ENCODE measurements around the gene SLIT1.

SLIT1 gene

DNA sequence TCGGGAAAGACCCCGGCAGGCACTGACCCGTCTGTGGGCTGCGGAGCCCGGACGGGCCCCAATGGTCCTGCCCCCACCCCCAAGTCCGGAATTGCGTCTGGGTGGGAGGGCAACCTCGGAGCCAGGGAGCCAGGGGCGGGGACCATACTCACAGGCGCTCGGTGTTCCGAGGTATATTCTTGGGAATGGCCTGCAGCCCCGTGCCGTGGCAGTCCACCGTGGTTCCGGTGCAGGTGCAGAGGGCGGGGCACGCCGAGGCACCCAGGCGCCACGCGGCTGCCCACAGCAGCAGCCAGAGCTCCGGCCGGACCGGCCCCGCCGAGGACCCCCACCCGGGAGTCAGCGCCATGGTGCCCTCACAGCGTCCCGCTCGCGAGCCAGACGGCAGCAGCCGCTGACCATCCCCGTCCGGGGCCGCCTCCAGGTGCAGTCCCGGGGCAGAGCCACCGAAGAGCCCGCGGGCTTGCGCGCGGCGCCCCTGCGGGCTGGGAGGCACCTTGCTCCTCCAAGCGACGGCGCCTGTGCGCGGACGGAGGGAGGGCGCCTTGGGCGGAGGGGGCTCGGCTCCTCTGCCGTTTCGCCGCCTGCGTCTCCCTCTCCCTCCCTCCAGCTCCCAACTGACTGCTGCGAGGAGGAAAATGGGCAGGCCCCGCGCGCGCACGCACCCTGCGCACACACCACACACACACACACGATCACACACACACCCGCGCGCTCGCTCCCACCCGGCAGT is at the start of gene SLIT1:
TSS of gene SLIT1 (minus strand) at position 634 of the 733 bp plus-strand sequence. CDS start at position 349, 285 bp downstream.
- DNase-seq, result no peak

DNA sequence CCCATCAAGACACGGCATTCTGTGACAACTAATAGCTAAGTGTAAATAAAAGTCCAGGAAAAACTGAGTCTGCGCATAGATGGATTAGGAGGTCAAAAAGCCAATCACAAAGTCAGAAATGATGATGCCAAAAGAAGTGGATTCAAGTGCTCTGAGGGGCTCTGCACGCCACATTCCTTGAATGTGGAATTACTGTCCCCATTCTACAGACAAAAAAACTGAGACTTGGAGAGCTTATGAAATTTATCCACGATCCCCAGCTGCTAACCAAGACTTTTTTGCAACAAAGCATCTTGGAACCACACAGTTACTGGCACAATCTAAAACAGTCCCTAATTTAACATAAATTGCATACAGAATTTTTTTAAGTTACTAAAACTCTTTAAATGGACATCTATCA is 49.6 kb upstream of the SLIT1 start:
- no peak for DNase-seq

DNA sequence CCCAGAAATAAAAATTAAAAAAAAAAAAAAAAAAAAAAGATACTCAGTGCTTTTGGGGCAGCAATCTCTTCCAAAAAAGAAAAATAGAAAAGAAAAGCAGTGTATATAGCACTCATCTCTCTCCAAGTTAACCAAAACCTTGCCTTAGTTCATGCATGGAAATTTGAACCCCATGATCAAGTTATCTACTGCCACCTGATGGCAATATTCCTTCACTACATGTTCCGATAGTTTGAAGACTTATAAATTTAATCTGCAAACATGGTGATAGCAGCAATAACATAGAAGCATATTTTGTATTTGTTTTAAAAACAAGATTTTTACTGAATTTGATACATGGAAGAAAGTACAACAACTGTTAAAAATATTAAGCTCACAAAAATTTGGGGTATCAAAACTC is 48.6 kb upstream of the SLIT1 start:
- peak; percentile 79 for DNase-seq

DNA sequence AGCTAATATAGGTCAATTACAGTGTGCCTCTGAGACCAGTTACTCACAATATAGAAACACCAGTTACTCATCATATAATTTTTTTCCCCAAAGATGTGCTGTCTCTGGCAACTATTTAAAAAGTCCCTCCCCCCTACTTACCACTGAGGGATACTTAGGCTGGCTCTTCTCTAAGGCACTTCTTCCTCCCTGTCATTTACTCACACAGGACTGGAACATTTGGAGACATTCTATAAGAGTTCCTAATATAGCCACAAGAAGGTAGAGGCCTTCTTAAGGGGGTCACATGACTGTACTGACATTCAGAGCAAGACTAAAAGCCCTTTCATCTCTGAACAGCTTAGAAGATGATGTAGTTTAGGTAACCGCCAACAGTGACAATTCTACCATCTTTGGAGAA is 44.4 kb upstream of the SLIT1 start:
- DNase-seq, result no peak

DNA sequence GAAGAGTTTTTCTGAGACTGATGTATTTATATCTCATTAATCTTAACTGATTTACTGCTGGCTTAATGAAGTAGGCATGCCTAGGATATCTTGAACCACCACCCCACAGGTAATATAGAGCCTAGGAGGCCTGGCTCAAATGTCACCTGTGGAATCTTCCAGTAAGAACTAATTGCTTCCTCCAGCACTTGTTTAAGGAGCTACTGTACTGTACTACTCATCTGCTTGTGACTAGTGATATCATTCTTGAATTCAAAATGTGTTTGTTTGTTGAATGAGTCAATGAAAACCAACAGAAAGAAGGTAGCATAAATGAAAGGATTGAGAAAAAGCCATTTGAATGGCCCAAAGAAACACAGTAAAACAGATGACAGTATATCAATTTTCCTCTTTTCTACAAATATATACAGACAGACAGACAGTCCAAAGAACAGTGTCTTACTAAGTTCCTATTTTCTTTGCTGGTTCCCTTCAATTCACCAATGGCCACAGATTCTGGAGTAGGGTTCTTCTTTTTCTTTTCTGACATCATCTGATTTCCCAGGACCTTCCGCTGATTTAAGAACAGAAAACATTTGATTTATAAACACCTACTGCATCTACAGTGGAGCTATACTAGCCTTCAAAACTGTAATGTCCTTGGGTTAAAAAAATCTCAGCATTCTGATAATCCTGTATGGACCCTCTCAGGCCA is 43.7 kb upstream of the SLIT1 start:
- DNase-seq, result no peak

DNA sequence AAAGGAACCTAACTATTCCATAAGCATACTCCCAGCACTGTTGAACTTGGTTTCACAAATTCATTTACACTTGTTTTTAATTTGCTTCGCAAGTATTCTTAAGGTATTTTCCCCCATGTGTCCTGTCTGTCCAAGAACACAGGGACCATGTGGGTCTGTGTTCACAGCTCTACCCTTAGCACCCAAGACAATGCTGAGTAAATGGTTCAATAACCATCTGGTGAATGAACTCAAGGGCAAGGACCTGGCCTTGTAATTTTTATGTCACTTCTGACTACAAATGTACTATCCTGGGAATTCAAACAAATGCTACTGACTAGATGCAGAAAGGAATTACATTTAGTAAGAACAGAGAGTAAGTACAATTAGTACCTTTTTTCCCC is 43.0 kb upstream of the SLIT1 start:
- no peak for DNase-seq

DNA sequence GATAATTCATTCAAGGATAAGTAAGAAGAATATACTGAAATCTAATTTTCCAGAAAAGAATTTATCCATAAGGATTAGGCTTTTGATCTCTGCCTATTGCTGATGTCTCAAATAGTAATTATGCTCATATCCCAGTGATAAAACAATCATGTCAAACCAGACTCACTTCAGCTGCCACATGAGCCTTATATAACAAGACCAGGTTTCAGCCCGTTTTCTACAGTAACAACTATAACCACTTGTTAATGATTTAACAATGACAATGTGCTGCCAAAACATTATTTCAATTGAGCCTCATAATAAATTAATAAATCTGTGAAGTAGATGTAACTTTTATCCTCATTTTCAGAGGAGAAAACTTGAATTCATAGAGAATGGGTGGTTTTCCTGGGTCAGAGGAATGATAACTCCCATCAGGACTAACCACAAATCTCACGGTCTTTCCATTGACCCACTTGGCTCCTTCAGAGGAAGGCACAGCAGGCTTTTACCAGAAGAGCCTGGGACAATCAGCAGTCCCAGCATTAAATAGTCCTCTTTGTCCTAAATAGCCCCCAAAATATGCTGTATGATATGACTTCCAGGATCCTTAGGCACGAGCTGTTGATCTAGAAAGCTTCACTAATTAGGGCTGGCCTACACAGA is 42.5 kb upstream of the SLIT1 start:
- DNase-seq, result no peak

DNA sequence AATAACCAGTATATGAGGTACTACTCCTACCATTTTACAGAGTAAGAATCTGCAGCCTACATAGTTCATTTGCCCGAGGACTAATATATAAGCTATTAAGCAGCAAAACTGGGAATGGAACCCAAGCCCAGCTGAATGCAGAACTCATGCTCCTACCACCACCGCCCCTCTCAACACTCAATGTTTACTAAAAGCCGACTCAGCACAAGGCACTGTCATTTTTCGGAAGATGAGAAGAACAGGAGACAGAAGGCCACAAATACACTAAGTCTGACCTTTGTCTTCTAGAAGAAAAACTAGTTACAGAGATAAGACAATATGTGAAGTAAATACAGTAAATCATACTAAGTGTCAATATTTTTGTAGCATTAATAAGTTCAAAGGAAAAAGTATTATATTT is 40.6 kb upstream of the SLIT1 start:
- DNase-seq, result no peak

DNA sequence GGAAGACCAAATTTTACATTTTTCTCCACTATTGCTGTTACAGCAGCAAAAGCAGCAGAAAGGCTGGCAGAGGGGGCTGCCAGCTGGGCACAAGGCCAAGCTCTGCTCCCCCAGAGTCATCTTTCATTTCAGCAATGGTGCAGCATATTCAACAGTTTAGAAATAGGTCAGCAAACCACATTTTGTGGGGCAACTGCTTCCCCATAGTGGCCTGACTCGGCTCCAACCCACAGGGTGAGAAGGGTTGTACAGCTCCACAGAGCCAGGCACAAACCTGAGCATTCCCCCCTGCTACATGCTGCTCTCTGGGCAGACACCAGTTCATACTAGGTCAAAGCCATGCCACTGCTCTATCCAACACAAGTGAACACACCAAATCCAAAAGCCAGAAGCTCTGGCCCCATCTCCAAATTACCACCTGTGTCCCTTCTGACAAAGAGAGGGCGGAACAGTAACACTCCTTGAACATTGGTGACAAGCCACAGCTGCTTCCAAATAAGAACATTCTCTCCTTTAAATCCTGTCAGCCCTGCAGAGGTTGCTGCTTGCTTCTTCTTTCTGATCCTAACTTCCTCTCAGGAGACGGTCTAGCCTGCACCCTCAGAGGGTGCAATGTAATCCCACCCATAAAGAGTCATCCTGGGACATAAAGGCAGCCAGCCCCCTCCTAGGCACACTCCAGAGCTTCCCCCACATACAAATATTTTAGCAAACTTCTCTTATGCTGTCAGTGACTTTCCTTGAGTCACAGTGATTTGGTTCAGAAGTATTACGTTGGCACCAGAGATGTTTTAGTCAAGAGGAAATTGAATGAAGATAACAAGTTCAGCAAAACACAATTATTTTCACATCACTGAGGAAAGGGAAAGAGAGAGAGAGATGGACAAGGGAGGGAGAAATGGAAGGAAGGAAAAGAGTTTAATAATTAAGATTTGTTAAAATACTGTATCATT is 39.0 kb upstream of the SLIT1 start:
- peak; percentile 54 for DNase-seq

DNA sequence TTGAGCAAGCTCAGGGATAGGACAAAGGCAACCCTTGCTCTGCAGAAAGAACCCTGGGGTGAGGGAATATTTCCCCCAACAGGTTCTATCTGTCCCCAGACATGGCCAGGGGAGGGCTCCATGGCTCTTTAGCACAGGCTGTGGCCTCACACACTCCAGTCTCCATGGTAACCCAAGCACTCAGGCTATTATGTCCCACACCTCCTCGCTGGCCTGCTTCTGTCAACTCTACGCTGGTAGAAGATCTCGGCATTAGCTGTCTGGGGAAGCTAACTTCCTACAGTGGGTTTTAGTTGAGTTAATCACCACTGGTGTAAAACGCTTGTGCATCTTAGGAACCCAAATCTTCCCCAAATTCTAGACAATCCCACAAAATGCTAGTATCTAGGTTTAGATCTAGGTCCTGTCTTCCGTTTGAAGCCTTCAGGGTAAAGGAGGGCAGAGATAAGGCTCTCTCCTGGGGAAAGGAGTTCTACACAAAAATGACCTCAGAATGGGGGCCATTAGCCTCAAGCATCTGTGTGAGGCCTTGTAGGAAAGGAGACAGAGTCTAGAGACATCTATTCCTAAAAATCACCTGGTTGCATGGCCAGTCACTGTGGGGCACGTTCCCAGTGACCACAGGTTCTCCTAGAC is 36.7 kb upstream of the SLIT1 start:
- peak; percentile 42 for DNase-seq

DNA sequence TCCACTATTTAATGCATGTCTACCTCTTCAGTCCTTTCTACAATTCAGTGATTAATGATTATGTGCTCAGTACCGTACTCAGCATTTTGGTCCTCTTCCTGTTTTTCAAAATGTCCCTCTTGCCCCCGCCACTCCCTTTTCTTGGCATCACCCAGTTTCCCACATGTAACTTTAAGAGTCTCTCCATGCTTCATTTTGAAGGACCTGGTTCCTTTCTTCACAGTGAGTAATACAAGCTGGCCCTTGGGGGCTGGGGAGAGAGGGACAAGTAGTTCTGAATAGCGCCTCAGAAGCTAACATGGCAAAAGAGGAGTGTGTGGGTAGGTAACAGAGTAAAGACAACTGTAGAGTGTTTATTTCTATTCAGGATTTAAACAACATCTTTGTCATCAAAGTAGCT is 34.6 kb upstream of the SLIT1 start:
- DNase-seq, result no peak

DNA sequence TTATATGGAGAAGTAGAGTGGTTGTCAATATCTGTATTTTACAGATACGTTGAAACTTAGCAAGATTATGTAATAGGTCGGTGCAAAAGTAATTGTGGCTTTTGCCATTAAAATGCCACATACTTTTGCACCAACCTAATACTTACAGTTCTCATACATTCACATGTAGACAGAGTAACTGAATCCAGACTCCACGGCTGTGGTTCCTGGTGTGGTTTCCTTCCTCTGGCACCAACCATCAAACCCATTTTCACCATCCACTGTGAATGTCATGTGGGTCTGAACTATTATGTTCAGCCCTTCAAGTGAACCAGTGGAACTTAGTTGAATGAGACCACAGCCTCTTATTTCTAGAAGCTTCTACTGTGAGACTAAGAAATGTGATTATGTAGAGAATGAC is 31.5 kb upstream of the SLIT1 start:
- DNase-seq, result peak; percentile 50

DNA sequence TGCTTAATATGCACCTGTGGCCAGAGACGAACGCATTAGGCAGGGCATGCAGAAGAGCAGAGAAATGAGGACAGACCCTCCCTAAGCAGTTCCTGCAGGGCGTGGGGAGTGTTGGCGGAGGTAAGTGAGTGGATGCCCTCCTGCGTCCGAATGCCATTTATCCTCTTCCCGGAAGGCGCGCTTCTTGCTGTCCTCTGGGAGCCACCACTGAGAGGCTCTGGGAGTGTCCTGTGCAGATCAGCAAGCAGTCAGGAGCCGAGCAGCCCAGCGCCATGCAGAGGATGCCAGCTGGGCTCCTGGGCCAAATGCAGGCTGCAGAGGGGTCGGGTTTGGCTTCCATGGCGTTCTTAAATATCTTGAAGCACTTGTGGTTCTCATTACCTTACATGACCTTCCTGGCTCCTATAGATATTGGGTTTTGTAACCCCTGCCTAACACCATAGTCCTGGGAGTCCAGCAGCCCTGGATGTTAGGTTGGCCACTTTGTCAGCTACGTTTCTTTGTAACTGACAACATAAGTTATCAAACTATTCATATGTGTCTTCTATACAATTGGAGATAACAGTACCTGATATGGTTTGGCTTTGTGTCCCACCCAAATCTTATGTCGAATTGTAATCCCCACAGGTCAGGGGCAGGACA is 30.0 kb upstream of the SLIT1 start:
- DNase-seq, result peak; percentile 50

DNA sequence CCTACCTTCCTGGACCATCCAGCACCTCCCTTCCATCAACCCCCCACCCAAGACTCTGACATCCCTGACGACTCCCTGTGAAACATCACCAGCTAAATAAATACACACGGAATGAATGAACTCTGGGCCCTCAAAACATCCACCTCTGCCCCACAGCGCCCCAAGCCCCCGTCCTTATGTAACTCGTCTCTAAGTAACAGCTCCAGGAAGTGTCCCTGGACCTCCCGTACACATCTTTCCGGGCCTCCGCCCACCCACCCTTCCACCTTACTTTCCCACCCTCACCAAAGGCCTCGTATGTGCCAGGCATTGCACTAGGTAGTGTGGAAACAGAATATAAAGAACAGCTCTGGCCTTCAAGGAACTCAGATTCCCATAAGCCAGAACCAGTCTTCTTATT is 27.7 kb upstream of the SLIT1 start:
- DNase-seq, result no peak

DNA sequence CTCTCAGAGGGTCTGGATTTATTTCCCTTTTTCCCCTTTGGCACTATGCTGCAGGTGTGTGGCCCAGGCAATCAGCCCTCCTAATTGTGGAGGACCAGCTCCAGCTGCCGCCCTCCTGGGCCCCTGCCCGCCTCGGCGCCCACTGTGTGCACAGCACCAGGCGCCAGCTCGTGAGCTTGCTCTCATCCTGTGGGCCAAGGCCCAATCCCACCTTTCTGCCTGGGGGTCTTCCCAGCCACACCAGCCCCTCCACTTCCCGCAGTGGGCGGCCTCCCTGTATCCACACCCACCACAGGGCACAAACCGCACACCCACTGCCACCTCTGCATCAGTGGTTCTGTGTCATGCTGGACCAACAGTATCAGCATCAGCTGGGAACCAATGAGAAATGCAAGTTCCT is 25.5 kb upstream of the SLIT1 start:
- DNase-seq, result no peak

DNA sequence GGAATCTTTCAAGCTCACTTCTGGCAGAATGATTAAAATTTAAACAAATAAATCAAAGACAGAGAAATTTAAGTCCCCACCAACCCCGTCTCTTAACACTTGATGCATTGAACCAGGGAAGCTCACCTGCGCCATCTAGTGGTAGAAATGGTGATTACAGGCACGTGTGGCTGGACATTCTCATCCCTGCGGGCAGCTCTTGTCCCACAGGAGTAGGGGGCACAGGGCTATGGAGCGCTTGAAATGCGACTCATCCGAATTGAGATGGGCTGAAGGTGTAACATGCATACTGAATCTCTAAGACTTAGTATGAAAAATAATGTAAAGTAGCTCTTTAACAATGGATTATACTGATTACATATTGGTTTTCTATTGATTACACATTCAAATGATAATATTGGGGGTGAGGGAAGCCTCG is 24.8 kb upstream of the SLIT1 start:
- peak; percentile 83 for DNase-seq

DNA sequence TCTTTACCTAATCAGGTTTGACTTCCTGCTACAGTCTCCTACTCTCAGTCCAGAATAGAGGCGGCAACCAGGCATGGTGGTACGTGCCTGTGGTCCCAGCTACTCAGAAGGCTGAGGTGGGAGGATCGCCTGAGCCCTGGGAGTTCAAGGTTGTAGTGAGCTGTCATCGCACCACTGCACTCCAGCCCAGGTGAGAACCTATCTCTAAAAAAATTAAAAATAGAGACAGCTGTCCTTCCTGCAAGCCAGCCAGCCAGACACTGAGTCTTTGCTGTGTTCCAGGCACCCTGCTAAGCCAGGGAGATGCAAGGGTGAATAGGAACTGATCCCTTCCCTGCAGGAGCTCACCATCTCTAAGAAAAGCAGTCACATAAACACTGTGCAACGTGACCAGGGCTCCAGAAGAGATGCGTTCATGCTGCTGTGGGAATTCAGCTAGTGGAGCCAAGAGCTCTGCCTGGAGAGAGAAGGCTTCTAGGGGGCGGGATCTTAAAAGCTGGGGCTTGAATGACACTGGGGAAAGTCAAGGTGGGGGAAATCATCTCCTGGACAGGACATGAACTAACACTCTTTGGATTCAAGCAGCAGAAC is 22.1 kb upstream of the SLIT1 start:
- DNase-seq, result no peak

DNA sequence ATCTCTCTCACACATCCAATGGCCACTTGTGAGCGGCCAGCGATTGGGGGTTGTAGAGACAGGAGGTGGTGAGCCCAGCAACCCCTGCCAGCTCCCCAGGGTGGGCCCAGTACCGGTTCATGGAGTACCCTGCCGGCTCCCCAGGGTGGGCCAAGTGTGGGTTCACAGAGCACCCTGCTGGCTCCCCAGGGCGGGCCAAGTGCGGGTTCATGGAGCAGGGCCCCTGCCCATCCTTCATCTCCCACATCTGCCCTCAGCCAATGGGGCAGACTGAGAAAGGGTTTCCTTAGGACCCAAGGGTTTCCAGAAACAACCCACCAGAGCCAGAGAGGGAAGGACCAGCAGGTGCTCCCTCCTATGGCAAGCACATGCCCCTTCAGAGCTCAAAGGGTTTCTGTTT is 21.4 kb upstream of the SLIT1 start:
- DNase-seq, result no peak

DNA sequence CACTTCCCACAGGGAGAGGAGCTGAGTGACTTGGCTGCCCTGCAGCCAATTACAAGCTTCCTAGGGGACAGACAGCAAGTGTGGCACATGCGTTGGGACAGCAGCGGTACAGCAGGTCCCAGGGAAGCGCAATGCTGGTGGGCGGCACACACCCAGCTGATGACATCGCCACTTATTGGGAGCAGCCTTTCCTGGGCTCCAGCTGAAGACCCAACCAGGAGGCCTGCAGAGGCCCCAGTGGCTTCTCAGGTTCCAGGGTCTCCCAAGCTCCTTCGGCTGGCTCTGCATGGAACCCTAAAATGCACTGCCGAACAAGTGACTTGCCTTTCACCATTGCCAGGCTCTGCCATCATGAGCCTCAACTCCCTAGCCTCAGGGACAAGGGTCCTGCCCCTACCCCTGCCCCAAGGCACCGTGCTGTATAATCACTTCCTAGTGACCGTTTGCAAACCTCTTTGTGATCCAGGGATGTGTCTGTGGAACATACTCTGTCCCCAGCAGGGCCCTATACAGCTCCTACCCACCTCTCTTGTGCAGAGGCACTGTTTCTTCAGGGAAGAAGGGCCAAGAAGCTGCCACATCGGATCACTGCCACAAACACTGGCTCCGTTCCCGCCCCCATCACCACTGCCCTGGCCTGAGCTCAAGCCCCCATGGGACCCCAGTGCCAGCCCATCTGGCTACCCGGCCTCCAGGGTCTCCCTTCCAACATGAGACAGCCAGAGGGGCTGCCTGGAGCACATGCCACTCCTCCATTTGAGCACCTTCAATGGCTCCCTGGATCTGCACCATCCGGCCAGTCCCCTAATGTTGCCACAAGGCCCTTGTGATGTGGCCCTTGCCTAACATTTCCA is 19.3 kb upstream of the SLIT1 start:
- no peak for DNase-seq

DNA sequence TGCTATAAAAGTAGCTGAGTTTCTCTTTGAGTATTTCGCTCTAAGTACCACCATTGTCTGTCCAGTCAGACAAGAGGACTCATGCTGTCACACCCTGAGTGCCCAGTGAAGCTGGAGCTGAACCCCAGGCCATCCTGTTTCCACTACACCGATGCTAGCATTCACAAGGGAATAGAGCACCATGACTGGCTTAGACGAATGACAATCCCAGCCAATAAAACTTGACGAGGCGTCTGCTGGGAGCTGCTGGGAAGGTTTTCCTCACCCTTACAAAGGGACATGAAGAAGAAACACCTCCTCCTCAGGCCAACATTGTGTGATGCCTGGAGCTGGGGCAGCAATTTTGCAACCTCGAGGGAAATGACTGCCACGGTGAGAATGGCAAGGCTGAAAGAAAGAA is 17.5 kb upstream of the SLIT1 start:
- DNase-seq, result no peak

DNA sequence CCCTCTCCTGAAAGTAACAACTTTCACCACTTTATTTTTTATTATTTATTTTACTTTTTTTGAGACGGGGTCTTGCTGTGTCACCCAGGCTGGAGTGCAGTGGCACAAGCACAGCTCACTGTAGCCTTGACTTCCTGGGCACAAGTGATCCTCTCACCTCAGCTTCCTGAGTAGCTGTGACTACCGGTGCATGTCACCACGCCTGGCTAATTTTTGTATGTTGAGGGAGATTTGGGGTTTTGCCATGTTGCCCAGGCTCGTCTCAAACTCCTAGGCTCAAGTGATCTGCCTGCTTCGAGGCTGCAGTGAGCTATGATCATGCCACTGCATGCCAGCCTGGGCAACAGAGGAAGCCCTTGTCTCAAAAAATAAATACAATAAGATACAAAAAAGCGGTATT is 14.9 kb upstream of the SLIT1 start:
- DNase-seq, result no peak
